GM12873 (cell line): ENCODE data around the gene PLCG1.

Experiments used
- CTCF ChIP-seq: IDR thresholded peaks from 2 replicates; pipeline ENCODE4 v1.5.1; 2012; ENCODE audit warnings: low read depth, mild to moderate bottlenecking, moderate library complexity, low read length, control low read depth; ENCODE audit not compliant: insufficient read depth; ENCODE audit errors: missing control alignments

PLCG1 gene

DNA sequence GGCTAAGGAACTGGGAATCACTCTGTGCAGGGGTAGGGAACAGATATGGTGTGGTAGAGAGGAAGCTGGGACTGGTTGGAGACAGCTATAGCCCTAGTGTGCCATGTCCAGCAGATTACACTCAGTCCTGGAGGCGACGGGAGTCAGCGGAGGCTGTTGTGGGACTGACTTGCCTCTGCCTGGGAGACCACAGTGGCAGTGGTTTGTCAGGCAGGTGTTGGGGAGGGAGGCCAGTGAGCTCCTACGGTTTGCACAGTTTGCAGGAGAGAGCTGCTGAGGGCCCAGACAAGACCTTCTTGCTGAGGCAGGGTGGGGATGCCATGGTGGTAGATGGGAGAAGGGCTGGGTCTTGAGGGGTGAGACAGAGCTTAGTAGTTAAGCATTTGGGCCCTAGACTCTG, 4.9 kb downstream of the PLCG1 start:
- TF ChIP-seq CTCF: no peak

DNA sequence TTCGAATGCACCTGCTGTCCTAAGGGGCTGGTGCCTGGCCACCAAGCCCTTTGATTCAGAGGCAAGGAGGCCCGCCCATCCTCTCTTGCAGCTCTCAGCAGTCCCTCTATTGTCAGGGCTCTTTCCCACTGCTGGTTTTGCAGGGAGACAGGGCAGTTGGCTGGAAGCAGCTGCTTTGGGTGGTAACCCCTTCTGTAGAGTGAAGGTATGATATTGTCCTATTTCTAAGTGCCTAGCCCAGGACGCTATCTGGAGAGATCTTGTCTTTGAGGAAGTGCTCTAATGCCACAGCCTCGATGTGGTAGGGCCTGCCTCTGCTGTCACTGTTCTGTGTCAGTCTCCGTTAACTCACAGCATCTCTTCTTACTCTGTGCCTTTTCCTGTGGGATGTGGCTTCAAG, 5.6 kb downstream of the PLCG1 start:
- no peak for TF ChIP-seq CTCF

- TF ChIP-seq CTCF: no peak
Measured at GRCh38 chr20:41143354-41143753, 6.0 kb downstream of the PLCG1 start.

GRCh38 chr20:41145317-41145716, 8.0 kb downstream of the PLCG1 start:
- TF ChIP-seq CTCF: no peak

DNA sequence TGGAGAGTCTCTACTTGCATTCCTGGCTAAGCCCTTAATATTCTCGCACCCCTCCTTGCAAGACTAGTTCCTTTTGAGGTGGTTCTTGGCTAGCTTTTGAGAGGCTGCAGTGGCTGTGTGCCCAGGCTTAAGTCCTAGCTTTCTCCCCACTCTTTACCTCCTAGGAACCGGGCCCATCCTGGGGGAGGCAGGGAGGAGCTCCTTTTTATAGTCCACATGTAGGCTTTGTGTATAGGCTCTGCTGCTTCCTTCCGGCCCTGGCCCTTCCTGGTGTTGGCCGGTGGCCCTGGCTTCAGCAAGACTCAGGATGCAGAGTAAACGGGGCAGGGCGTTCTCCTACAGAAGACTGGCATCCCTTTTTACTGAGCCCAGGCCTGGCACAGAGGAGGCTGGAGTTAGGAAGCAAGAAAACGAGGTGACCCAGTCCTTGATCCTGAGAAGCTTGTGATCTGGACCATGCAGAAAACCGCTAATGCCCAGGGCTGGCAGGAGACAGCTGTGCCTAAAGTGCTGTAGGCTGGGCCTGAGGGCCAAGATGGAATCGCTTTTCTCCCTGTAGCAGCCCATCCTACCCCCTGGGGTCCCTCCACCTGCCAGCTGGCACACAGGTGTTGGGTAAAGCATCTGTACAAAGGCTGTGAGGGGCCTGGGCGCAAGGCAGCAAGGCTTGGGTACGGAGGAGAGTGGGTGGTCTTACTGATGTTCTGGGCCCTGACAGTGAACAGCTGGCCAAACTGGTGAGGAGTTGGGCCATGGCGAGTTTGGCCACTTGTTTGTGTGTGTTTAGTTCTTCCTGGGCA, 8.7 kb downstream of the PLCG1 start:
- TF ChIP-seq CTCF: no peak

GRCh38 chr20:41147767-41148191, 10.4 kb downstream of the PLCG1 start:
- TF ChIP-seq CTCF: no peak

GRCh38 chr20:41148942-41149341, 11.6 kb downstream of the PLCG1 start:
- no peak for TF ChIP-seq CTCF
